Retinal pigment epithelial cell (primary cell): Measurements from ENCODE around the gene AKAP9.
"Not testable (repeated sequence)": the region's sequence is repeated elsewhere in the genome, so short reads cannot be mapped to it uniquely, and the experiment has no call there.

ENCODE experiments used
- DNase-seq: peaks from one replicate; pipeline ENCODE4 v3.0.0-alpha.2; 2010; ENCODE audit warnings: low read depth
- H3K4me3 ChIP-seq: 2 replicates; pipeline ENCODE4 v1.5.1; 2011; ENCODE audit warnings: mild to moderate bottlenecking, low read length, control low read depth, moderate library complexity
- TF ChIP-seq, protein P1 (sequence below): conservative IDR thresholded peaks from 2 replicates; pipeline ENCODE4 v1.5.1; 2011; ENCODE audit warnings: low read depth, low read length, control low read depth, inconsistent platforms

Gene AKAP9

DNA sequence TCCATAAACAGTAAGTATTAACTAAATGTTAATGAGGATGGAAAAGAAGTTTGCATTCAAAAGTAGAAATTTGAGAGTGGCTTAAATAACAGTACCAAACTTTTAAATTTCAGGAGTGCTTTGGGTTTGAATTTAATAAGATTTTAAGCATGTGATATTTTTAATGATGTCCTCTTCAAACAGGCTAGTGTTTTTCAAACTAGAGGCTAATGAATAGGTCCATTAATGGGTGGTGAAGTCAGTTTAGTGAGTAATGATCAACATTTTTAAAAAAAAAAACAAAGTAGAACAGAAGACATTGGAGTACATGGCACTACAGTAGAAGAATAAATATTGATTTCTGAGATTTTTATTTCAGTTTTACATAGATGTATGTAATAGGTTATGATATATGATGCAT is 72.9 kb downstream of the AKAP9 start:
- TF ChIP-seq, protein P1, sequence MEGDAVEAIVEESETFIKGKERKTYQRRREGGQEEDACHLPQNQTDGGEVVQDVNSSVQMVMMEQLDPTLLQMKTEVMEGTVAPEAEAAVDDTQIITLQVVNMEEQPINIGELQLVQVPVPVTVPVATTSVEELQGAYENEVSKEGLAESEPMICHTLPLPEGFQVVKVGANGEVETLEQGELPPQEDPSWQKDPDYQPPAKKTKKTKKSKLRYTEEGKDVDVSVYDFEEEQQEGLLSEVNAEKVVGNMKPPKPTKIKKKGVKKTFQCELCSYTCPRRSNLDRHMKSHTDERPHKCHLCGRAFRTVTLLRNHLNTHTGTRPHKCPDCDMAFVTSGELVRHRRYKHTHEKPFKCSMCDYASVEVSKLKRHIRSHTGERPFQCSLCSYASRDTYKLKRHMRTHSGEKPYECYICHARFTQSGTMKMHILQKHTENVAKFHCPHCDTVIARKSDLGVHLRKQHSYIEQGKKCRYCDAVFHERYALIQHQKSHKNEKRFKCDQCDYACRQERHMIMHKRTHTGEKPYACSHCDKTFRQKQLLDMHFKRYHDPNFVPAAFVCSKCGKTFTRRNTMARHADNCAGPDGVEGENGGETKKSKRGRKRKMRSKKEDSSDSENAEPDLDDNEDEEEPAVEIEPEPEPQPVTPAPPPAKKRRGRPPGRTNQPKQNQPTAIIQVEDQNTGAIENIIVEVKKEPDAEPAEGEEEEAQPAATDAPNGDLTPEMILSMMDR, result no peak
- DNase-seq, result no peak
- no peak overlapping the region for H3K4me3 ChIP-seq

DNA sequence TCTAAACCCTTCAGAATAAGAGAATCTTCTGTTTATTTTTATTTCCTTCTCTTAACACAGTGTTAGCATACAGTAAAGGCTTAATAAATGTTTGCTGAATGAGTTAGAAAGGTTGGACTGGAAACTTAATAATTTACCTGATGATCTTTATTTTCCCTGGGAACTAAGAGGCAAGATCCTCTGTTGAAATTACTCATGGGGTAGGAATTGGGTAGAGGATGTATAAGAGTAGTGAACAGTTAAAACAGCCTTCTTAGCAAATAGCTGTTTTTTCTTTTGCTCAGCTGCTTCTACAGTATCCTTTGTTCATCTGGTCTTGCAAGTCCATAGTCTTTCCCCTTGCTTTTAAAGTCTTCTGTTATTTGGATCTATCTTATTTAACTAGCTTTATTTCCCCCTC is 80.0 kb downstream of the AKAP9 start:
- no peak overlapping the region for H3K4me3 ChIP-seq
- TF ChIP-seq, protein P1, result no peak
- no peak for DNase-seq

DNA sequence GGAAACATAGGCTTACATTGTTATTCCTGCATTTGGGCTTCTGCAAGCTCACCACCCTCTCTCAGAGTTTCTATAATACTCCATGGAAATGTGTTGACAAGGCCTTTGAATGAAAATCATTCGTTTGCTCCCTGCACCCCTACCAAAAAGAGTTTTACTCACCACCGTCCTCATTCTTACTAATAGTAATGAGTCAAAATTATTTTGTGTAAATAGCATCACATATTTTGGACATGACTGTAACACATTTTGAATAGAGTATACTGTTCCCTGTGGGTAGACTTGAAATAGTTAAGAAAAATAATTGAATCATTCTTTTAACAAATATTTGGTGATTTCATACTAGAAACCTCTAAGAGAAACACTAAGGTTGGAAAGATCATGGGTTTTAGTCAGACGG is 84.6 kb downstream of the AKAP9 start:
- H3K4me3 ChIP-seq, result no peak overlapping the region
- no peak for DNase-seq
- TF ChIP-seq, protein P1, result no peak

DNA sequence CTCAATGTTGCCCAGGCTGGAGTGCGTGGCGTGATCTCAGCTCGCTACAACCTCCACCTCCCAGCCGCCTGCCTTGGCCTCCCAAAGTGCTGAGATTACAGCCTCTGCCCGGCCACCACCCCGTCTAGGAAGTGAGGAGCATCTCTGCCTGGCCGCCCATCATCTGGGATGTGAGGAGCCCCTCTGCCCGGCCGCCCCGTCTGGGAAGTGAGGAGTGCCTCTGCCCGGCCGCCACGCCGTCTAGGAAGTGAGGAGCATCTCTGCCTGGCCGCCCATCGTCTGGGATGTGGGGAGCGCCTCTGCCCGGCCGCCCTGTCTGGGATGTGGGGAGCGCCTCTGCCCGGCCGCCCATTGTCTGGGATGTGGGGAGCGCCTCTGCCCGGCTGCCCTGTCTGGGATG is 86.0 kb downstream of the AKAP9 start:
- not testable (repeated sequence) for H3K4me3 ChIP-seq, DNase-seq

DNA sequence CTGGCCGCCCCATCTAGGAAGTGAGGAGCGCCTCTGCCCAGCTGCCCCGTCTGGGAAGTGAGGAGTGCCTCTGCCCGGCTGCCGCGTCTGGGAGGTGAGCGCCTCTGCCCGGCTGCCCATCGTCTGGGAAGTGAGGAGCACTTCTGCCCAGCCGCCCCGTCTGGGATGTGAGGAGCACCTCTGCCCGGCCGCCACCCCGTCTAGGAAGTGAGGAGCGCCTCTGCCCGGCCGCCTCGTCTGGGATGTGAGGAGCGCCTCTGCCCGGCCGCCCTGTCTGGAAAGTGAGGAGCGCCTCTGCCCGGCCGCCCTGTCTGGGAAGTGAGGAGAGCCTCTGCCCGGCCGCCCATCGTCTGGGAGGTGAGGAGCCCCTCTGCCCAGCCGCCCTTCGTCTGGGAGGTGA is 86.5 kb downstream of the AKAP9 start:
- H3K4me3 ChIP-seq, DNase-seq: not testable (repeated sequence)

DNA sequence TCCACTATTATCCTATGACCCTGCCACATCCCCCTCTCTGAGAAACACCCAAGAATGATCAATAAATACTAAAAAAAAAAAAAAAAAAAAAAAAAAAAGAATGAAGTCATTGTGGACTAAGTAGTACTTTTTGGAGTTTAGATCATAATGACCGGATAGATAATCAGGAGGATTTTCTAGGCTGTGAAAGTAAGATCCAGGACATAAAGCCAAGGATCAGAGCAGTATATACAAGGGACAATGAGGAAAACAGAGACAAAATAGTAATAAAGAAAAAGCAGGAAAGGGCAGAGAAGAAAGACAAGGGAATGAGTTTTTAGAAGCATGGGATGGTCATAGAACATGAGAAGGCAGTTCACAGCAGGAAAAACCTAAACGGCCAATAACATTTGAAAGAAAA is 87.6 kb downstream of the AKAP9 start:
- TF ChIP-seq, protein P1, result no peak
- no peak overlapping the region for H3K4me3 ChIP-seq
- DNase-seq, result no peak

DNA sequence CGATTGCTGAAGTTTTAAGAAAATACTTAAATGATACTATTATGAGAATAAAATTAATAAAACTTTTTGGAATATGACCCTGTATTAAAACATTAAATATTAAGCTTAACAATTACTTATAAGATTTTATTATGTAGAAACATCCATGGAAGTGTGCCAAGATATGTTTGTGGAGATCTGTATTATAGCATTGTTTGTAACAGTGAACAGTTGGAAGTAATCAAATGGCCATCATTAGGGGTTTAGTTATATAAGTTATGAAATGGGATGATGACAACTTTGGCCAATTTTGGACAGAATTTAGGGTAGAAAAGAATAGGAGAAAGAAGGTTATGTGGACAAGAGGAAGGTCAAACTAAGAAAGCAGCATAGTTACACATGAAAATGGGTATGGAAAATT is 88.0 kb downstream of the AKAP9 start:
- TF ChIP-seq, protein P1, result no peak
- DNase-seq, result no peak
- no peak overlapping the region for H3K4me3 ChIP-seq

DNA sequence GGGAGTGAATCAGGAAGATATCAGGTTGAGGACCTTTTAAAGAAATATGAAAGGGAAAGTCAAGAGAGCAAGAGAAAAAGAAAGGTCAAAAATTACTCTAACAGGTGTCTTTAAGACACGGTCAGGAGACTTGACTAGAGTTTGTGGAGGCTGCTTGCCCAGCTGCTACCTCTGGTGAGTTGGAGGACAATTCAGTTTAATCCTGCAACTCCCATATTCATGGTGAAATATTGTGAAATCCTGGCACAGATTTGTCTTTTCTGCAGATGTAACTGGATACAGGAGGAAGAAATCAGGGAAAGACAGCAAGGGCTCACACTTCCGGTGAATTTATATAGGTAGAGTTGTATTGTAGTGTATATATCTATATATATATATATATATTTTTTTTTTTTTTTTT is 93.5 kb downstream of the AKAP9 start:
- TF ChIP-seq, protein P1, result no peak
- no peak for DNase-seq
- no peak overlapping the region for H3K4me3 ChIP-seq
